HCT116 (cell line): Measurements from ENCODE around the gene HOMER1. TPM values are rescaled to one million over a fixed set of nuclear protein-coding genes. Genes with fewer than 3 reads are reported as not detected.

Source experiments
- ATAC-seq: fragments of 200-7000 bp; cut with Tn5 transposase; 2 replicates; pipeline ENCODE4 v1.9.1; 2020; ENCODE audit warnings: mild to moderate bottlenecking, moderate library complexity
- BruUV-seq: library from RNA; stranded (reverse); fragments of 400-500 nt; replicated peaks from 2 replicates; lab custom pipeline; 2021; lab: Mats Ljungman, UMichigan
- CTCF ChIA-PET: fragments of 300-600 bp; sonication (Branson Sonifier 250); formaldehyde crosslinking; loops from one replicate; lab custom pipeline; 2021; ENCODE audit warnings: antibody characterized with exemption; lab: Charles Lee
- POLR2A ChIA-PET: fragments of 300-600, 350-600 bp; sonication (Branson Sonifier 250); formaldehyde crosslinking; loops from one replicate; lab custom pipeline; 2021; ENCODE audit warnings: antibody characterized with exemption; lab: Charles Lee
- RAD21 ChIA-PET, 2 experiments: fragments of 300-600 bp; sonication (Branson Sonifier 250); formaldehyde crosslinking; loops; one replicate each; lab custom pipeline; 2023; ENCODE audit warnings: low total read pairs in 2 of 2; ENCODE audit not compliant: uncharacterized antibody in 2 of 2, unreplicated experiment in 2 of 2, low non-redundant PET in 1 of 2; lab: Charles Lee
- DNase-seq: peaks from one replicate; pipeline ENCODE4 v3.0.0-alpha.2; 2010; ENCODE audit warnings: low read depth, low spot score
- H2AFZ ChIP-seq: fragments of 200-600 bp; shearing (Covaris generic), sonication (generic); 2 replicates; pipeline ENCODE4 v1.6.1; 2017; ENCODE audit warnings: low read depth, mixed run types, mixed read lengths, antibody characterized with exemption, low read length; ENCODE audit not compliant: poor library complexity, severe bottlenecking
- H3K27ac ChIP-seq: 2 replicates; pipeline ENCODE4 v1.5.1; 2012; ENCODE audit warnings: low read depth, low read length
- H3K27me3 ChIP-seq: fragments of 200-600 bp; sonication (generic); 2 replicates; pipeline ENCODE4 v1.6.1; 2016; ENCODE audit warnings: mixed run types, low read length, mixed read lengths; ENCODE audit not compliant: insufficient read depth
- H3K36me3 ChIP-seq, 2 experiments: fragments of 200-500 bp in 1 of 2; fragments of 200-600 bp in 1 of 2; sonication (Bioruptor generic) in 1 of 2; sonication (generic) in 1 of 2; 2 replicates each; pipeline versions ENCODE4 v1.5.1 to v1.6.1; 2014 to 2016; ENCODE audit warnings: low read length in 2 of 2, inconsistent platforms in 1 of 2, mixed read lengths in 1 of 2, mixed run types in 1 of 2; ENCODE audit not compliant: insufficient read depth in 2 of 2, control insufficient read depth in 1 of 2
- H3K4me1 ChIP-seq, 2 experiments: fragments of 200-600 bp in 1 of 2; sonication (generic) in 1 of 2; 2 replicates each; pipeline versions ENCODE4 v1.5.1 to v1.6.1; 2012 to 2017; ENCODE audit warnings: low read length in 2 of 2, inconsistent platforms in 1 of 2, mild to moderate bottlenecking in 1 of 2, mixed read lengths in 1 of 2, mixed run types in 1 of 2, moderate library complexity in 1 of 2; ENCODE audit not compliant: insufficient read depth in 2 of 2, control insufficient read depth in 1 of 2
- H3K4me2 ChIP-seq: fragments of 200-600 bp; sonication (generic); 2 replicates; pipeline ENCODE4 v1.6.1; 2017; ENCODE audit warnings: mixed run types, low read length, mixed read lengths
- H3K4me3 ChIP-seq, 2 experiments: fragments of 200-600 bp in 1 of 2; sonication (generic) in 1 of 2; replicated peaks in 1 of 2; 2 replicates each; pipeline ENCODE4 v1.5.1; 2011 to 2016; ENCODE audit warnings: low read length in 2 of 2, control low read depth in 1 of 2, low read depth in 1 of 2, mild to moderate bottlenecking in 1 of 2, mixed read lengths in 1 of 2, mixed run types in 1 of 2
- H3K79me2 ChIP-seq: fragments of 200-600 bp; sonication (generic); 2 replicates; pipeline ENCODE4 v1.6.1; 2017; ENCODE audit warnings: mild to moderate bottlenecking, mixed run types, low read length, moderate library complexity, mixed read lengths; ENCODE audit not compliant: insufficient read depth
- H3K9ac ChIP-seq: fragments of 200-600 bp; sonication (generic); 2 replicates; pipeline ENCODE4 v1.6.1; 2016; ENCODE audit warnings: low read length, mixed read lengths
- H3K9me2 ChIP-seq: fragments of 200-600 bp; sonication (generic), shearing (Covaris generic); 2 replicates; pipeline ENCODE4 v1.6.1; 2017; ENCODE audit warnings: mixed run types, mild to moderate bottlenecking, moderate library complexity; ENCODE audit not compliant: insufficient read depth
- H3K9me3 ChIP-seq, 2 experiments: fragments of 200-500 bp in 1 of 2; fragments of 200-600 bp in 1 of 2; sonication (Bioruptor generic) in 1 of 2; sonication (generic) in 1 of 2; 2 replicates each; pipeline ENCODE4 v1.6.1; 2014 to 2017; ENCODE audit warnings: low read length in 2 of 2, mixed read lengths in 2 of 2, inconsistent platforms in 1 of 2, low read depth in 1 of 2, mild to moderate bottlenecking in 1 of 2, mixed run types in 1 of 2, moderate library complexity in 1 of 2; ENCODE audit not compliant: control insufficient read depth in 1 of 2, insufficient read depth in 1 of 2
- H4K20me1 ChIP-seq: fragments of 200-600 bp; sonication (generic), shearing (Covaris generic); 2 replicates; pipeline ENCODE4 v1.6.1; 2017; ENCODE audit warnings: mixed run types, mild to moderate bottlenecking, moderate library complexity; ENCODE audit not compliant: insufficient read depth
- CBX3 ChIP-seq: IDR thresholded peaks from 2 replicates; pipeline ENCODE4 v1.6.1; 2012; ENCODE audit warnings: low read depth
- FOSL1 ChIP-seq: IDR thresholded peaks from 2 replicates; pipeline ENCODE4 v1.6.1; 2012; ENCODE audit warnings: low read depth
- POLR2AphosphoS5 ChIP-seq: IDR thresholded peaks from 2 replicates; pipeline ENCODE4 v1.6.1; 2011; ENCODE audit warnings: mild to moderate bottlenecking, low read depth, low read length, moderate library complexity
- RAD21 ChIP-seq: IDR thresholded peaks from 2 replicates; pipeline ENCODE4 v1.6.1; 2012; ENCODE audit warnings: low read depth, mild to moderate bottlenecking
- SIN3A ChIP-seq: IDR thresholded peaks from 2 replicates; pipeline ENCODE4 v1.6.1; 2012; ENCODE audit warnings: low read depth
- TCF7L2 ChIP-seq: IDR thresholded peaks from 2 replicates; pipeline ENCODE4 v1.7.0; 2011; ENCODE audit warnings: borderline replicate concordance, inconsistent platforms; ENCODE audit not compliant: insufficient read depth, insufficient read length; ENCODE audit errors: extremely low read depth
- intact Hi-C: fragments of 100-400 bp; cut with micrococcal nuclease; formaldehyde crosslinking; loops from 2 replicates; pipeline ENCODE4 v1.10.0; 2022
- total RNA-seq: library from RNA; stranded (reverse); gene quantifications from one replicate; pipeline ENCODE4 v1.2.1, GENCODE V29; 2021; ENCODE audit not compliant: unreplicated experiment
- TF ChIP-seq, protein P1 (sequence below), 3 experiments: fragments of 200-600 bp in 1 of 3; sonication (generic) in 1 of 3; IDR thresholded peaks in 2 of 3; conservative IDR thresholded peaks in 1 of 3; 2 replicates each; pipeline ENCODE4 v1.5.1; 2012 to 2017; ENCODE audit warnings: low read depth in 2 of 3, low read length in 2 of 3, antibody characterized with exemption in 1 of 3, borderline replicate concordance in 1 of 3, control low read depth in 1 of 3, mild to moderate bottlenecking in 1 of 3, mixed read lengths in 1 of 3, mixed run types in 1 of 3, moderate library complexity in 1 of 3; ENCODE audit not compliant: insufficient read depth in 1 of 3
- TF ChIP-seq, protein P2 (sequence below): IDR thresholded peaks from 2 replicates; pipeline ENCODE4 v1.6.1; 2012
- TF ChIP-seq, protein P3 (sequence below): IDR thresholded peaks from 2 replicates; pipeline ENCODE4 v1.6.1; 2011; ENCODE audit warnings: mild to moderate bottlenecking, low read length, moderate library complexity; ENCODE audit not compliant: insufficient replicate concordance; ENCODE audit errors: extremely low read depth
- TF ChIP-seq, protein P4 (sequence below): IDR thresholded peaks from 2 replicates; pipeline ENCODE4 v1.6.1; 2012

Gene HOMER1
- total RNA-seq, 1 experiment from 2014 or later, result 21.4 TPM

GRCh38 chr5:79535477-79536192 is 21.7 kb upstream of the HOMER1 start:
- Histone ChIP-seq H3K27me3 (no peaks in the 10 kb centered on the region), H3K9me3 (no peaks in the 10 kb centered on the region), H3K4me1 (no peaks in the 10 kb centered on the region), H3K4me2 (no peak overlapping the region), H4K20me1 (no peaks in the 10 kb centered on the region), H2AFZ (no peak overlapping the region), H3K36me3 (no peaks in the 10 kb centered on the region), H3K9me2 (no peaks in the 10 kb centered on the region), H3K79me2 (no peaks in the 10 kb centered on the region), H3K27ac (no peak overlapping the region), H3K9ac (no peak overlapping the region), H3K4me3 (no peak overlapping the region)
- ATAC-seq (no peak; the same call in 1 of the 2 replicates), DNase-seq (no peak)
- RAD21 ChIA-PET, result interaction anchor here in 1 of 2 experiments (1.1 kb wide), 1 partner anchor 511 kb away, joined by 8 read pairs; no protein-coding TSS in a partner anchor
- no TSS peak for BruUV-seq
- TF ChIP-seq RAD21, result peak; percentile 53
- no peak for TF ChIP-seq CBX3
- TF ChIP-seq, protein P1, sequence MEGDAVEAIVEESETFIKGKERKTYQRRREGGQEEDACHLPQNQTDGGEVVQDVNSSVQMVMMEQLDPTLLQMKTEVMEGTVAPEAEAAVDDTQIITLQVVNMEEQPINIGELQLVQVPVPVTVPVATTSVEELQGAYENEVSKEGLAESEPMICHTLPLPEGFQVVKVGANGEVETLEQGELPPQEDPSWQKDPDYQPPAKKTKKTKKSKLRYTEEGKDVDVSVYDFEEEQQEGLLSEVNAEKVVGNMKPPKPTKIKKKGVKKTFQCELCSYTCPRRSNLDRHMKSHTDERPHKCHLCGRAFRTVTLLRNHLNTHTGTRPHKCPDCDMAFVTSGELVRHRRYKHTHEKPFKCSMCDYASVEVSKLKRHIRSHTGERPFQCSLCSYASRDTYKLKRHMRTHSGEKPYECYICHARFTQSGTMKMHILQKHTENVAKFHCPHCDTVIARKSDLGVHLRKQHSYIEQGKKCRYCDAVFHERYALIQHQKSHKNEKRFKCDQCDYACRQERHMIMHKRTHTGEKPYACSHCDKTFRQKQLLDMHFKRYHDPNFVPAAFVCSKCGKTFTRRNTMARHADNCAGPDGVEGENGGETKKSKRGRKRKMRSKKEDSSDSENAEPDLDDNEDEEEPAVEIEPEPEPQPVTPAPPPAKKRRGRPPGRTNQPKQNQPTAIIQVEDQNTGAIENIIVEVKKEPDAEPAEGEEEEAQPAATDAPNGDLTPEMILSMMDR (IDR thresholded peaks at IDR 0.05 in 2 of 3, conservative IDR thresholded peaks at IDR 0.05 in 1 of 3; ENCODE audit: borderline replicate concordance in 1 of 3, insufficient read depth in 1 of 3, low read depth in 2 of 3, low read length in 2 of 3), result peak in 2 of 3 experiments; percentile 23 to 39; a peak in 3 of 6 replicates
- TF ChIP-seq, protein P2, sequence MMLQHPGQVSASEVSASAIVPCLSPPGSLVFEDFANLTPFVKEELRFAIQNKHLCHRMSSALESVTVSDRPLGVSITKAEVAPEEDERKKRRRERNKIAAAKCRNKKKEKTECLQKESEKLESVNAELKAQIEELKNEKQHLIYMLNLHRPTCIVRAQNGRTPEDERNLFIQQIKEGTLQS, result no peak
- CTCF ChIA-PET, result interaction anchor here (0.6 to 2.2 kb wide), 7 partner anchors 11 to 551 kb away, joined by 3 to 15 read pairs (median 4); partner anchors contain the start of gene ARSB
- intact Hi-C loops, result loop anchor here (10.0 kb wide), 1 partner anchor 511 kb away; no protein-coding TSS in a partner anchor
- POLR2A ChIA-PET, result no interaction called here

GRCh38 chr5:79529110-79529509 is 15.2 kb upstream of the HOMER1 start:
- 0 out of 4 replicates have a peak, but pooled peaks cover 0 to 4% of the 10 kb centered on the region in 2 experiments for H3K9me3 ChIP-seq
- no peaks in the 10 kb centered on the region for H4K20me1 ChIP-seq
- ChIA-PET RAD21 (no interaction called here), CTCF (no interaction called here), POLR2A (no interaction called here)
- H3K36me3 ChIP-seq, result no peaks in the 10 kb centered on the region
- DNase-seq, result no peak
- intact Hi-C loops, result no loop called here
- BruUV-seq, result no TSS peak
- H3K4me3 ChIP-seq, result no peak overlapping the region
- no peaks in the 10 kb centered on the region for H3K27me3 ChIP-seq
- H3K4me1 ChIP-seq, result no peaks in the 10 kb centered on the region
- H2AFZ ChIP-seq, result no peak overlapping the region
- no peak for ATAC-seq
- no peak overlapping the region for H3K4me2 ChIP-seq
- no peak overlapping the region for H3K9ac ChIP-seq
- no peak overlapping the region for H3K27ac ChIP-seq
- peaks cover 2% of the 10 kb centered on the region; the same call in 1 of the 2 replicates for H3K9me2 ChIP-seq
- no peaks in the 10 kb centered on the region for H3K79me2 ChIP-seq
- no peak for TF ChIP-seq SIN3A
- TF ChIP-seq, protein P1 (IDR thresholded peaks at IDR 0.05 in 2 of 3, conservative IDR thresholded peaks at IDR 0.05 in 1 of 3; ENCODE audit: borderline replicate concordance in 1 of 3, insufficient read depth in 1 of 3, low read depth in 2 of 3, low read length in 2 of 3), result no peak
- no peak for TF ChIP-seq POLR2AphosphoS5
- TF ChIP-seq, protein P3, sequence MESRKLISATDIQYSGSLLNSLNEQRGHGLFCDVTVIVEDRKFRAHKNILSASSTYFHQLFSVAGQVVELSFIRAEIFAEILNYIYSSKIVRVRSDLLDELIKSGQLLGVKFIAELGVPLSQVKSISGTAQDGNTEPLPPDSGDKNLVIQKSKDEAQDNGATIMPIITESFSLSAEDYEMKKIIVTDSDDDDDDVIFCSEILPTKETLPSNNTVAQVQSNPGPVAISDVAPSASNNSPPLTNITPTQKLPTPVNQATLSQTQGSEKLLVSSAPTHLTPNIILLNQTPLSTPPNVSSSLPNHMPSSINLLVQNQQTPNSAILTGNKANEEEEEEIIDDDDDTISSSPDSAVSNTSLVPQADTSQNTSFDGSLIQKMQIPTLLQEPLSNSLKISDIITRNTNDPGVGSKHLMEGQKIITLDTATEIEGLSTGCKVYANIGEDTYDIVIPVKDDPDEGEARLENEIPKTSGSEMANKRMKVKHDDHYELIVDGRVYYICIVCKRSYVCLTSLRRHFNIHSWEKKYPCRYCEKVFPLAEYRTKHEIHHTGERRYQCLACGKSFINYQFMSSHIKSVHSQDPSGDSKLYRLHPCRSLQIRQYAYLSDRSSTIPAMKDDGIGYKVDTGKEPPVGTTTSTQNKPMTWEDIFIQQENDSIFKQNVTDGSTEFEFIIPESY, result no peak
- TF ChIP-seq TCF7L2, result no peak
- no peak for TF ChIP-seq FOSL1
- TF ChIP-seq, protein P4, sequence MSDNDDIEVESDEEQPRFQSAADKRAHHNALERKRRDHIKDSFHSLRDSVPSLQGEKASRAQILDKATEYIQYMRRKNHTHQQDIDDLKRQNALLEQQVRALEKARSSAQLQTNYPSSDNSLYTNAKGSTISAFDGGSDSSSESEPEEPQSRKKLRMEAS, result no peak
